Gastroesophageal sphincter (tissue), 3 donors: ENCODE results near the gene SACM1L.

Experiments
- POLR2A ChIP-seq, 2 donors: fragments of 450-650 bp; IDR thresholded peaks; one replicate each; pipeline ENCODE4 v1.6.1; 2017; ENCODE audit warnings: antibody characterized with exemption in 2 of 2, mild to moderate bottlenecking in 2 of 2, moderate library complexity in 1 of 2
- POLR2AphosphoS5 ChIP-seq: sonication (generic); formaldehyde crosslinking; IDR thresholded peaks from one replicate; pipeline ENCODE4 v1.6.1; 2017; ENCODE audit warnings: antibody characterized with exemption
- TF ChIP-seq, protein P1 (sequence below), 4 experiments: fragments of 200-600 bp in 2 of 4; fragments of 450-650 bp in 2 of 4; sonication (generic) in 1 of 4; IDR thresholded peaks; one replicate each; pipeline ENCODE4 v1.5.1; 2017 to 2019; ENCODE audit warnings: antibody characterized with exemption in 4 of 4, mild to moderate bottlenecking in 2 of 4, moderate library complexity in 2 of 4

DNA sequence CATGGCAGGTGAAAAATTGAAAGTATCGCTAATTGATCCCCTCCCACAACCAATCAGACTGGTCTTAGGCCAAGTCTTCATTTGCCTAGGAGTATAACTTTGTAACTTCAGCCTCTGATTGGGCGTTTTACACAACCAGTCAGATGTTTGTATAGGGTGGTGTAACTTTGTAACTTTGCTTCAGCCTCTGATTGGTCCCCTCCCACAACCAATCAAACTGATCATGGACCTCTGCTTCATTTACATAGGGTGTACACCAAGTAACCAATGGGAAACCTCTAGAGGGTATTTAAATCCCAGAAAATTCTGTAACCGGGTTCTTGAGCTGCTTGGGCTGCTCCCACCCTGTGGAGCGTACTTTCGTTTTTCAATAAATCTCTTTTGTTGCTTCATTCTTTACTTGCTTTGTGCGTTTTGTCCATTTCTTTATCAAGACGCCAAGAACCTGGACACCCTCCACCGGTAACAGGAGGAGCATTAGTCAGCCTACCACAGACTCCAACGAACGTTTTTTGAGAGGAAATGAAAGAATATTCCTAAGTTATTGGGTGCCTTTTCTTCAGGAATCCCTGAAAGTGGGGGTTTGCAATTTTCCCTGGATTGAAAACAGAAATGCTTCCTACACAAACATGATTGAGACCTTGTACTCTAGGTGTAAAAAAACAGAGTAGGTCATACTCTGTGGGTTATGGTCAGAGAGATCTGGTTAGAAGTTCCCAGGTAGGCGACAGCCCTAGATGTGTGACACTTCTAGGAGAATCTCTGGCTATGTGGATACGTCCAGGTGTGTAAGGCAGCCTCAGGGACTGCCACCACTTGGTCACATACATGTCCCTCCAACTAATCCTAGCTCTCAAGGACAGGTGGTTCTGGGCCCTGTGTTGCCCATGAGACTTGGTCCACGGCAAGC is 5.5 kb upstream of the SACM1L start:
- TF ChIP-seq POLR2A (IDR thresholded peaks at IDR 0.05) (no peak), POLR2AphosphoS5 (no peak)
- TF ChIP-seq, protein P1, sequence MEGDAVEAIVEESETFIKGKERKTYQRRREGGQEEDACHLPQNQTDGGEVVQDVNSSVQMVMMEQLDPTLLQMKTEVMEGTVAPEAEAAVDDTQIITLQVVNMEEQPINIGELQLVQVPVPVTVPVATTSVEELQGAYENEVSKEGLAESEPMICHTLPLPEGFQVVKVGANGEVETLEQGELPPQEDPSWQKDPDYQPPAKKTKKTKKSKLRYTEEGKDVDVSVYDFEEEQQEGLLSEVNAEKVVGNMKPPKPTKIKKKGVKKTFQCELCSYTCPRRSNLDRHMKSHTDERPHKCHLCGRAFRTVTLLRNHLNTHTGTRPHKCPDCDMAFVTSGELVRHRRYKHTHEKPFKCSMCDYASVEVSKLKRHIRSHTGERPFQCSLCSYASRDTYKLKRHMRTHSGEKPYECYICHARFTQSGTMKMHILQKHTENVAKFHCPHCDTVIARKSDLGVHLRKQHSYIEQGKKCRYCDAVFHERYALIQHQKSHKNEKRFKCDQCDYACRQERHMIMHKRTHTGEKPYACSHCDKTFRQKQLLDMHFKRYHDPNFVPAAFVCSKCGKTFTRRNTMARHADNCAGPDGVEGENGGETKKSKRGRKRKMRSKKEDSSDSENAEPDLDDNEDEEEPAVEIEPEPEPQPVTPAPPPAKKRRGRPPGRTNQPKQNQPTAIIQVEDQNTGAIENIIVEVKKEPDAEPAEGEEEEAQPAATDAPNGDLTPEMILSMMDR (IDR thresholded peaks at IDR 0.05) = no peak
